HepG2 (cell line): ENCODE measurements around the gene FOXK2. TPM values are rescaled to one million over a fixed set of nuclear protein-coding genes. Genes with fewer than 3 reads are reported as not detected.

Experiments
- CBX1 ChIP-seq: IDR thresholded peaks from one replicate; pipeline ENCODE4 v1.6.1; 2016; ENCODE audit warnings: antibody characterized with exemption, low read depth
- E2F1 ChIP-seq: sonication (generic); formaldehyde crosslinking; IDR thresholded peaks from 2 replicates; pipeline ENCODE4 v1.5.0; 2020; ENCODE audit warnings: missing genetic modification reagents
- KIAA2018 ChIP-seq: sonication (generic); formaldehyde crosslinking; IDR thresholded peaks from 2 replicates; pipeline ENCODE4 v1.5.0; 2020; ENCODE audit warnings: mild to moderate bottlenecking, missing genetic modification reagents, borderline replicate concordance
- NFYC ChIP-seq: IDR thresholded peaks from 2 replicates; pipeline ENCODE4 v1.6.1; 2016; ENCODE audit warnings: missing genetic modification reagents, missing compliant biosample characterization
- ZNF552 ChIP-seq: sonication (generic); formaldehyde crosslinking; IDR thresholded peaks from 2 replicates; pipeline ENCODE4 v1.9.0; 2022; ENCODE audit warnings: missing genetic modification reagents, mild to moderate bottlenecking, borderline replicate concordance
- ZNF574 ChIP-seq: sonication (generic); formaldehyde crosslinking; IDR thresholded peaks from 2 replicates; pipeline ENCODE4 v1.4.0; 2020; ENCODE audit warnings: missing genetic modification reagents
- polyA plus RNA-seq, 8 experiments: library from polyadenylated mRNA; depleted of rRNA in 3 of 8; stranded (reverse) in 7 of 8; unstranded in 1 of 8; fragments of >200 nt; fragmentation: Illumina TruSeq in 4 of 8; extraction: Trizol in 4 of 8; gene quantifications; 2 replicates each; pipeline versions ENCODE4 v1.2.1 to v1.2.3, GENCODE V29; 2011 to 2016; ENCODE audit warnings: low read depth in 4 of 8, missing spikeins in 1 of 8, mixed read lengths in 1 of 8; ENCODE audit not compliant: insufficient read depth in 1 of 8
- total RNA-seq, 5 experiments: library from RNA; depleted of rRNA; stranded (reverse); fragments of >200 nt; fragmentation: Illumina TruSeq; extraction: Trizol; gene quantifications; 2 replicates each; pipeline ENCODE4 v1.2.3, GENCODE V29; 2016; ENCODE audit warnings: low read depth in 1 of 5

Gene FOXK2
- total and polyA plus RNA-seq, 2 of the 13 experiments (the other 11 are each of a cell fraction or from before 2014, with no cell fraction given): 67.1 to 67.2 TPM

GRCh38 chr17:82518826-82519810 is at the start of gene FOXK2 (continued):
- TF ChIP-seq KIAA2018 (CRISPR knock-in tag) (no peak), NFYC (CRISPR knock-in tag) (peak; percentile 89), E2F1 (CRISPR knock-in tag) (peak; percentile 56; the same call in 1 of the 2 replicates), ZNF552 (CRISPR knock-in tag) (no peak), CBX1 (no peak), ZNF574 (peak; percentile 83)
